ENCODE results near the gene HS6ST2.

The HS6ST2 gene

GRCh38 chrX:132807411-132808030 is 150.9 kb downstream of the HS6ST2 start:
- DNase-seq (ENCODE audit: insufficient read length, low spot score) = no peak
- no peak for FAIRE-seq

DNA sequence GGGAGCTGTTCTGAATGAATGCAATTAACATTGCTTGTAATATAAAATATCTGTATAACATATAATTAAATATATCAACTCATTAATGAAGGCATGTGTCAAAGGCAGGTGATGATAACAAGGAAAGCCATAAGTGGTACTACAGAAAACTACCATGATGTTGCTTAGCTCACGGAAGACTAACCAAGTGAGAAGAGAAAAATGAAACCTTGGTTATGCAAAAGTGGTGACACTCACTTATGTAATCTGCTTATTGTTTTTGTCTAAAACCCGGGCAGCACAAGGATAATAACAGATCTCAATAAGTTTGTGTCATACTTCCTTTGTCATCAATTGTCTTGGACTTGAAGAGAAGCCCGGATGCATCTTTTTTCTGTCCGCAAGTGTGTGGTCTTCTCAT is 156.4 kb downstream of the HS6ST2 start:
- no peak for DNase-seq (ENCODE audit: insufficient read length, low spot score)
- FAIRE-seq = no peak

DNA sequence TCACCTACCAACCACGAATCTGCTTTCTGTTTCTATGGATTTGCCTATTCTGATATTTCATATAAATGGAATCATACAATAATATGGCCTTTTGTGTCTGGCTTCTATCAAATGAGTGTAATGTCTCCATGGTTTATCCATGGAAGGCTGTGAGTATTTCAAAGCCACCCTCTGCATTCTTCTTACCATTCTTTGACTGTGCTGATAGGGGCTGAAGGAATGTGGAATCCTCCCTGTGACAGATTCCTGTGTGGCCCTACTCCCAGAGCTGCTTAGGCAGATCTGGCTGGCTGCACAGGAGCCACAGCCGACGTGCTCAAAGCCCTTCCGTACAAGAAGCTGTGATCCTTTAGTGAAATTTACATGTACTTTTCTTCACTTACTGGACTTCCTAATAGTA is 163.2 kb downstream of the HS6ST2 start:
- DNase-seq (ENCODE audit: insufficient read length, low spot score) (no peak), FAIRE-seq (no peak)

DNA sequence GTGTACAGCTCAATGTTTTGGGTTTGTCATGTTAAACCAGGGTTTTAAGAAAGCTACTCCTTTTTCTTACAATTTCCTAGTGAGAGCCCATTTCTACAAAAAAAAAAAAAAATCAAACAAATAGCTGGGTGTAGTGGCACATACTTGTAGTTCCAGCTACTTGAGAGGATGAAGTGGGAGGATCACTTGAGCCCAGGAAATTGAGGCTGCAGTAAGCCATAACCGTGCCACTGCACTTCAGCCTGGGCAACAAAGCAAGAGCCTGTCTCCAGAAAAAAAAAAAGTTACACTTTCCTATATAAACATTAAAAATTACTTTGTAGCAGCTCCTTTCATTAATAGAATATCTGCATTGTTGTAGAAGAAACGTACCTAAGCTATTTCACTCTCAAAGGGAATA is 166.7 kb downstream of the HS6ST2 start:
- no peak for FAIRE-seq
- DNase-seq (ENCODE audit: insufficient read length, low spot score) = no peak

DNA sequence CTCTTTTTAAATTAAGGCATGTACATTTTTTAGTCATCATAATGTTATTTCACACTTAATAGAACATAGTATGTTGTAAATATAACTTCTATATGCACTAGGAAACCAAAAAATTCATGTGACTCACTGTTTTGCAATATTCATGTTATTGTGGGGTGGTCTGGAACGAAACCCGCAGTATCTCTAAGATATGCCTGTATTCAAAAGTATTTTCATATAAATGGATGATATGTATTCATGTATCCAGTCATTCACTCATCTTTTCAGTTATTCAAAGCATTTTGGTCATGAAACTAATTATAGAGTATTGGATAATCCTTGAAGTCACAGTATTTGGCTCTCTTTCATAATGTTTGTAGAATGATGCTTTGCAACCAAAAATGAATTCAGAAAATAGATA is 168.1 kb downstream of the HS6ST2 start:
- FAIRE-seq (no peak), DNase-seq (ENCODE audit: insufficient read length, low spot score) (no peak)

DNA sequence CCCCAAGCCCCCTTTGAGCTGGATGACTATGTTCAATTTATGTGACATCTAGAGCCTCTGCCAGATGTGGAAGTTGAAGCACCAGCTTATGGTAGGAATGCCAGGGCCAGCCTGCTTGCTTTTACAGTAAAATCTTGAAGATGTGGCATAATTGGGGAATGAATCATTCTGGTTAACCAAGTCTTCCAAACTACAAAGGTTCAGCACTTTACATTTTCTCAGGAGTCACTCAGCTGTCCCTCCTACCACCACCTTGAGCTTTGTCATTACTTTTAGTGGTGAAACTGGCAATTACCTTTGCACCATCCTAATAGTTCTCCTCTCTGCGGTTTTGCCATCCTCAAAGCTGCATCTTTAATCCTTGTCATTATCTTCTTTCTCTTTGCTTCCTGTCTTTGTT is 172.2 kb downstream of the HS6ST2 start:
- FAIRE-seq (no peak), DNase-seq (ENCODE audit: insufficient read length, low spot score) (no peak)

- no peak for FAIRE-seq
- no peak for DNase-seq (ENCODE audit: insufficient read length, low spot score)
These were observed 179.5 kb downstream of the HS6ST2 start for GRCh38 chrX:132778917-132779316.

DNA sequence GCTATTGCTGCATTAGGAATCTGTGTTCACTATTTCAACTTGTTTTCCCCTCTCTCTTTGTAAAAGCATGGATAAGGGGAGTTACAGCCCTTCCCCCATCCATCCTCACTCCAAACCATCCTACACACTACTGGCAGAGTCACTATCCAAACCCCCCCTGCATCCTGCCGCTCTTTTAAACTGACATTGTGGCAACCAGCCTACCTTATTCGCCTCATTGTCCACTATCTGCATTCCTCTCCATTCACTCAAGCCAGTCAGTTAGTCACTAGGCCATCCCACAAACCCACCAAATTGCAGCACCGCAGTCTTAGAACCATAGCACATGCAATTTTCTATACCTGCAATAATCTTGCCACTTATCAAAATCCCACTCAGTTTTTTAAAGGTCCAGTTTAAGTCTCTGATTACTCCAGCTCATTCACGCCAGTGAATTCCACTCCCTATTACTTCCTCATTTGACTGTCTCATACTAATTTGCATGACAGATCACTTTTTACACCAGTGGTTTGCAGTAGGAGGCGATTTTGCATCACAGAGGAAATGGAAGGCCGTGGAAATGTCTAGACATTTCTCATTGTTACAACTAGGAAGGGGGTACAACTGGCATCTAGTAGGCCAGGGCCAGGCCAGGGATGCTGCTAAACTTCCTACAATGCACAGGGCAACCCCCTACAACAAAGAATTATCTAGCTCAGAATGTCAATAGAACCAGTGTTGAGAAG is 181.8 kb downstream of the HS6ST2 start:
- DNase-seq (ENCODE audit: insufficient read length, low spot score) = no peak
- no peak for FAIRE-seq

GRCh38 chrX:132775263-132775823 is 183.1 kb downstream of the HS6ST2 start:
- no peak for FAIRE-seq

DNA sequence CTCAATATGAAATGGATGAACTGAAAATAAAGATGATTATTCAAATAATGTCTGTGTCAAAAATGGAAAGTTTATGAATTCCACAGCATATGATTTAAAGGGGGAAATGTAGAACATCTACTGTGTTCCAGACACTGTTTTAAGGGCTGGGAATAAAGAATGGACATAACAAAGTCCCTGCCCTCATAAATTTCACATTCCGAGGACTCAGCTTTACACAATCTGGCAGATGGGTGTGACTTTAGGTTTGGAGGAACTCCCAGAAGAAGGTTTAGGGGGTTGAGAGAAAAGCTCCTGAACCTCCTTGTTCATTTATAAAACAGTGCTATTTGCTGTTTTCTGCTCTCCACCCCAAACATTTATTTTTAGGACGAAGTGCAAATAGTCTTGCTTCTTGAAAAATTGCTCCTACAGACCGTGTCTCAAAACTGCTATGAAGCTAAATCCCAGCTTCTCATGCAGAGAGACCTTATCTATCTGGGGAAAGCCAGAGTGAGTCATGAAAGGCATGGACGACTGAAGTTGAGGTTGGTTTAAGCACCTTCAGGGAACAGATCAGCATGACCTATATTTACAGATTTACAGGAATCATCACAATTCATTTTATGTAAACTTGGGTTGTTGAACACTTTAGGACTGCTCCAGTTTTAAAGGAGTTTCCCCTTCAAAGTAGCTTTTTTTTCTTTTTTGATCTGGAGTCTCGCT is 184.3 kb downstream of the HS6ST2 start:
- peak; percentile 94 for FAIRE-seq
- DNase-seq (ENCODE audit: insufficient read length, low spot score) = no peak

More at GRCh38 chrX:132775263-132775823, 183.1 kb downstream of the HS6ST2 start:
- no peak for DNase-seq (ENCODE audit: insufficient read length, low spot score)

GRCh38 chrX:132769609-132770008 is 188.8 kb downstream of the HS6ST2 start:
- FAIRE-seq (no peak), DNase-seq (ENCODE audit: insufficient read length, low spot score) (no peak)

DNA sequence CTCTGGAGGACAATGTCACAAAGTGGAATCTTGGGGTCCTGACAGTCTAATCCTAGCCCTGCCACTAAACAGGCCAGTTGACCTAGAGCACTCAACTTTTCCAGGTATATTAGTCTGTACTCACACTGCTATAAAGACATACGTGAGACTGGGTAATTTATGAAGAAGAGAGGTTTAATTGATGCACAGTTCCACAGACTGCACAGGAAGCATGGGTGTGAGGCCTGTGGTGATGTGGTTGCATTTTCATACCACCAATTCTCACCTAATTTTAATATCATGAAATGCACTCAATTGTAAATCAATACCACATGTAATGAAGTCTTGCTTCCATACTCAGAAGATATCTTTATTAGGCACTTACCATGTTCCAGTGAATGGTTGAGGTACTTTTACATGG is 192.0 kb downstream of the HS6ST2 start:
- FAIRE-seq (no peak), DNase-seq (ENCODE audit: insufficient read length, low spot score) (no peak)

GRCh38 chrX:132763528-132763927 is 194.9 kb downstream of the HS6ST2 start:
- FAIRE-seq = no peak
- DNase-seq (ENCODE audit: insufficient read length, low spot score) = no peak

- DNase-seq (ENCODE audit: insufficient read length, low spot score) = no peak
- no peak for FAIRE-seq
These were observed 199.7 kb downstream of the HS6ST2 start for GRCh38 chrX:132758759-132759158.

- no peak for DNase-seq (ENCODE audit: insufficient read length, low spot score)
- FAIRE-seq = no peak
These were observed 201.3 kb downstream of the HS6ST2 start for GRCh38 chrX:132757066-132757623.

DNA sequence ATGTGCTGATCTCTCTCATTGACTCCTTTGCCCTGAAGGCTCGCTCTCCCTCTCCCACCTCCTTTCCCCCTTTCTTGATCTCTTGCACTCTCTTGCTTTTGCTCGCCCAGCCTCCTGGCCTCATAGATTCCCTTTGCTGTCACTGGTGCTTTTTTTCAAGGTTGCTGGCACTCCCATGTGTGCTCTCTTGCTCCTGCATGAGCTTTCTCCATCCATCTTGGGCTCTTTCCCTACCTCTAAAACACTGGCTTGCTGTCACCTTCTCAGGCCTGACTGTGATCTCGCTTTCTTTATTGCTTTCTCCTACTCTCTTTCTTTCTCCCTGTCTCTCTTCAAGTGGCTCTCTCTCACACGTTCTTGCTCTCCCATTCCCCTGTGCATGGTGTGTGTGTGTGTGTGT is 202.0 kb downstream of the HS6ST2 start:
- no peak for FAIRE-seq
- DNase-seq (ENCODE audit: insufficient read length, low spot score) = no peak

- no peak for DNase-seq (ENCODE audit: insufficient read length, low spot score)
These were observed 207.3 kb downstream of the HS6ST2 start for GRCh38 chrX:132751063-132751690.

GRCh38 chrX:132750331-132751062 is 207.9 kb downstream of the HS6ST2 start:
- DNase-seq (ENCODE audit: insufficient read length, low spot score) (no peak), FAIRE-seq (no peak)

More at GRCh38 chrX:132751063-132751690, 207.3 kb downstream of the HS6ST2 start:
- no peak for FAIRE-seq

DNA sequence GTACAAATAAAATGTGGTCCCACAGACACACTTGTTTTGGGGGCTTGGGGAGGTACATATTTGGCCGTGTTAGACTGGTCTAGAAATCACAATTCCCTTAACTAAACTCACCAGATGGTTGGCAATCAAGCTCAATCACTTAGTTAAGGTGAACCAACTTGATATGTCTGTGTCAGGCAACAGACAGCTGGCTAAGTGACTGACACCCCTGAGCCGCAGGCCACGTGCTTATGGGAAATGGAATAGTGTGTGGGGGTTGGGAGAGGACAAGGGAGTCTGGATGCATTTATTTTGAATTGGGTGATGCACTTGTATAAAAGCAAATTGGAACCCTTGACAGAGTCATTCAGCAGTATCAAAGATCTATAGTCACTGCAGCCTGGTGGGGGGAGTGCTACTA is 209.0 kb downstream of the HS6ST2 start:
- DNase-seq (ENCODE audit: insufficient read length, low spot score) (no peak), FAIRE-seq (no peak)

DNA sequence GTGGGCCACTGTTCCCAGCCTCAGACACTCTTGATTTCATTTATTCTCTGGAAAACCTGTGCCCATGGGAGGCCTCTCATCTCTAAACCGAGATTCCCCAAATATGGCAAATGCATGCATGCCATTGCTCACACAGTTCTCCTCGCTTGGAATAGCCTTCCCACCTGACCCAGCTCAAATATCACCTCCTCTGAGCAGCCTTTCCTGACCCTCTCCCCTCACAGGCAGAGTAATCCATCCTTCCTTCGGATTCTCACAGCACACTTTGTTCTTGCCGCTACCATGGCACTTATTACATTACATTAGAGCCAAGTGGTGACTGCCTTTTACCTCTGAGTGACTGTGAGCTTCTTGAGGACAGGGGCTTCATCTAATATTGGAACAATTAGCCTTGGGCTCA is 209.5 kb downstream of the HS6ST2 start:
- no peak for DNase-seq (ENCODE audit: insufficient read length, low spot score)
- FAIRE-seq = no peak

Data from GM19239 (cell line).